ENCODE results near the gene POLR1H.
A peak's percentile ranks its signal among the peaks of the same experiment; 100 is the strongest.

The POLR1H gene

DNA sequence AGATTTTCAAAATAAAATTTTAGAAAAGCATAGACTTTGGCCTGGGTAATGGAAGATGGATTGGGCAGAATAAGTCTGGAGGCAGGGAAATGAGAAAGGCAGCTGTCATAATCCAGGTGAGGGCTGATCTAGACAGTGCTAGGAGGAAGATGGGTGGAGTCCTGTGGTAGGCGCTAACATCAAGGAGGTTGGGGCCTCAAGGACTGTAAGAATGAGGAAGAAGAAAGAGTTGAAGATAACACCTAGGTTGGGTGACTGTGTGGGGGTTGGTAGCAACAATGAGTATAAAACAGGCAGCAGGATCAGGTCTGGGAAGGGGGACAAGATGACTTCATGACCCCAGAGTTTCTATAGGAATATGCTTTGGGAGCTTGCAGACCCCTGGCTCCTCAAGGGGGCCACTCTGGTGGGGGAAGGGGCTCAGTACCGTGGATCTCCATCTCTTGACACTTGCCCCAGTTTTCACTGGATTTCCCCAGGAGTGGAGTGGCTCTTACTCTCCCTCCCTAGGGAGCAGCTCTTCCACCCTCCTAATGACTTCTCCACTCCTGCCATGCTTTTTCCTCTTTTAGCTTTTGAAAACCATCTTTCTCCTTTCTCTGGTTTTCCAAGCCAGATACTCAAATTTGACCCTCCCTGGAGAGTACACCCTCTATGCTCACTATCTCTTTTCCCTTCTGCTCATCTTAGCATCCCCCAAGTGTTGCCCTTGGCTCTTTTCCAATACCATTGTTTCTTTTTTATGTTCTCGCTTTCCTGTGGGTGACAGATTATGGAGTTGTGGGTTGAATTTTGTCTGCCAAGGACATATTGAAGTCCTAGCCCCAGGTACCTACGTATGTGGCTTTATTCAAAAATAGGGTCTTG lies 37.1 kb downstream of the POLR1H start:
- no peak for DNase-seq

DNA sequence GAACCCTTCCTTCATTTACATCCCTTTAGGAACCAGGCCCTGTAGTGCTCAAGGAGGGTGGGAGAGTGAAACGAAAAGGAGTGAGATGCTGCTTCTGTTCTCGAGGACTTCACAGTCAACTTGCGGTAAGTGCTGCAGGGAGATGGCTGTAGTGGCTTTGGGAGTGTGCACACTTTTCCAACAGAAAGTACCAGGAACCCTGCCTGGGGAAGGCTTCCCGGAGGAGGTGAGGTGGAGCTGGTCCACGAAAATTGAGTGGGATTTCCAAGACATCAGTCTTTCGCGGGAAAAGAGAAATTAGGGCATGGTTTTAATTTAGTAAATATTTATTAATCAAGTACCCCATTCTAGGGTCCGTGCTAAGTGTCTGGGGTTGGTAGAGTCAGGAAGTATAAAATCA lies 39.1 kb downstream of the POLR1H start:
- DNase-seq = no peak

DNA sequence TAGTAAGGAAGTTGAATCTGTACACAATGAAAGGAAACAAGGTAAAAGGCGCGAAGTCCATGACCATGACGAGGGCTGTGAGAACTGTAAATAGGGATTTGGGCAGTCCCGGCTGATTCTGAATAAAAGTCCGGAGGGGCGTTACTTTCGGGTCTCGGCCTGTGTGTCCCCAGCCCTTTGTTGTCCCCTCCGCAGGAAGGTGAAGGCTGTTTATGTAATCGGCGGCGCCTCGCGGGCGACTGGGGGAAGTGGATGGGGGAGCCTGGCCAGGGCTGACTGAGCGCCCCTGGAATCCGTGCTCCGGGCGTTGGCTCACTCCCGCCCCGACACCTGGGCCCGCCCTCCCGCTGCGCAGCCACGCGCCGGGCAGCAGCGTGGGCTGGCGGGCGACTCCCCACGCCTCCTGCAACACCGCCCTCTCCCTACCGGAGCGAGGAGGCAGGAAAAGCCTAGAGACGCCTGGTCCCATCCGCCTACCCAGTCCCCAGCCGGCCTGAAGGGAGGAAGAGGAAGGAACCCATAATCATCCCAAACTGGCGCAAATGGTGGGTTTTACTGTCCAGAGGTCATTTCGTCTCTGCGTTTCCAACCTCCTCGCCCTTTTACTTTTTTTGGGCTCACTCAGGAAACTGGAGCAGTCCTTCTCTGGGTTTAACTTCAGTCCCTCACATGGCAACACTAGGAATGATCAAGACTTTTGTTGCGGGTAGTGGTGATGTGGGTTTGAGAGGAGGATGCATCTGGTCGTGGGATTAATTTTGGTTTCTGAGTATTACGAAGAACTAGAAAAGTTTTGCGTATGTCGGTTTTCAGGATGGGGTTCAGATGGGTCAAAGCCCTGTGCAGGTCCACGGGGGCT lies 39.7 kb downstream of the POLR1H start:
- DNase-seq = no peak

DNA sequence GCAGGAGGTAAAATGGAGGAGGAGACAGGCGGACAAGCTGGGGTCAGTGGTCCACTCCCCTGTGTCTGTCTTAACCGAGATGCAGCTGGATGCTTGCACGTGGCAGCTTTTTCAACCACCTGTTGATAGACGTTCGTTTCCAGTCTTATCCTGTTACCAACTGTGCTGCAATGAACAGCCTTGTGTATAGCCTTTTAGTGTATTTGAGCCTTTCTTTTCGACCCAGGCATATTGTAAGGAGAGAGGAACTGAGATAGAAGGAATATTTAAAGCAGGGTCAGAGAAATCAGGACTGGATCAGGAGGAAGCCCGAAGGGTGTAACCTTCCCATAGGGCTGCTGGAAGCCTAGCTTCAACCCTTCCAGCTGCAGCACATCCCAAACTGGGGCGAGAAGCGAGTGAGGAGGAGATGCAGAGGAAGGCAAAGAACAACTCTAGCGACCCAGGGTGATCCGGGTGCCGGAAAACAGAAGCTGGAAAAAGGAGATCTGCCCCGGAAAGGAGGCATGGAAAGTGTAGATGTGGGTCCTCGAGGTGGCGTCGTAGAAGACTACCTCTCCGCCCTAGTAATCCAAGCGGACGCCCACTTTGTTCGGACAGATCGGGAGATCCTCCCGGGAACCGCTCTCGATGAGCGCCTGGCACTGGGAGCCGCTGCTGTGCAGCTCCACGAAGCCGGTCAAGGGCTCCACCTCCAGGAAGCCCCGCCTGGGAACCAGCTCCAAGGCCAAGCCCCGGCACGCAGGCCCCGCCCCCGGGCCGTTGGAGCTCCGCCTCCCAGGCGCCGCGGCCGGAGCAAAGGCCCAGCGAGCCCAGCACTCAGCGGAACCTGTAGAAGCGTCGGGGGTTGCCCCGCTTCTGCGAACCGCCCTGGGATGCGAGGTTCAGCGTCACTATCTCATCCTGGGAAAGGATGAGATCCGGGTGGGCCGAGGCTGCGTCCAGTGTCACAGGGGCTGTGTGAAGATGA lies 40.7 kb downstream of the POLR1H start:
- peak; percentile 82 for DNase-seq

DNA sequence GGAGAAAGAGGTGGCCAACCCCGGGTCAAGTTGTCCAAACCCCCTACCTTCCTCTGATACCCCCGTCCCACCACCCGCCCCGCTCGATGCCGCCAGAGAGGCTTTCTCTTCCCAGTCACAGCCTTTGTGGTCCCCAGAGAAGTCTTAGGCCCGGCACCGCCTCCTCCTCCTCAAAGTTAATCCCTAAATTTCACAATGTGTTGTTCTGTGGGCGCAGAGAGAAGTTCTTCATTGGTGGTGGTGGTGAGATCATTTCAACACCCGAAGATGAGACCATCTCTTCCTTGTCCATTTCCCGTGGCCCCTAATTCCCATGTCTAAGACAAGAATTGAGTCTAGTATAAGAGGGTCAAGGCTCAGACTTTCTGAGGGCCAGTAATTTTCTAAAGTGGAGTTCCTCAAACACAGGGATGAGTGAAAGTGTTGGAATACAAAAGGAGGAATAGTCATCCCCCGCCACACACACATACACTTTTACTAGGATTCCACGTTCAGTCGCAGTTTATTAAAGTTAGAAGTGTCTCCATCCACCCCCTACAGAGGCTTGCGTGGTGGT lies 41.4 kb downstream of the POLR1H start:
- peak; percentile 55 for DNase-seq

DNA sequence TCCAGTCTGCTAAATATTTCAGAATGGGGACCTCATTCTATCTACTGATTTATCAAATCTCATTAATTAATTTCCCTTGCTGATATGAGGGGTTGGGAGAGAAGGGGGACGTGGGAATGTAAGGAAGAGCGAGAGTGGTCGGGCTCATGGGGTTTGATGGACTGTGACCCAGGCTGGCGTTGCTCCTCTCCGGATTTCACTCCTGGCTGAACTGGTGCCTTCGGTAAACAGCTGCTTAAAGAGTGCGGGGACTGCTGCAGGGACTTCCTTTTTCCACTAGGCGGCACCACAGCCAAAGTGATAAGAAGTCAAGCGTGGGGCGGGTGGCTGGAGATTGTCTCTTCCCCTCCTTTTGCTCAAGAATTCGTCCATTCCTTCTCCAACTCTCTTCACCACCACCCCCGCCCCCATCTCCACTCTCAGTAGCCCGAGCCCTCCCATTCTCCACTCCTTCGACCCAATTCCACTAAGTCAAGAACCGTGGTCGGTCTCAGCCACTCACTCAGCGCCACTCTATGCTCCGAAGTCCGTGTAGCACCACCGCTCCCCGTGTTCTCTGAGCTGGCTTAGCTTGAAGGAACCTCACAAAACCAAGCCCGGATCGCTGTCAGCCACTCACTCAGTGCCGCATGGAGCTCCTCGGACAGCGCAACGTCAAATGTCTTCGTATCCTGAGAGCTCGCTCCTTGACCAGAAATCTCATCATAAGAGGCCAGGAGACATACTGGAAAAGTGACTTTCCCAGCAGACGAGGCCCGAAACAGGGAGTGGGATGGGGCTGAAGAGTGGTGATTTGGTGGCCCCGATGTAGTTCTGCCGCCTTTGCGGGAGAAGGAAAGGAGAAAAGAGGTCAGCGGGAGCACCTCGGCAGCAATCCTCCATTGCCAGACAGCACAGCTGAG lies 42.2 kb downstream of the POLR1H start:
- DNase-seq = peak; percentile 86

DNA sequence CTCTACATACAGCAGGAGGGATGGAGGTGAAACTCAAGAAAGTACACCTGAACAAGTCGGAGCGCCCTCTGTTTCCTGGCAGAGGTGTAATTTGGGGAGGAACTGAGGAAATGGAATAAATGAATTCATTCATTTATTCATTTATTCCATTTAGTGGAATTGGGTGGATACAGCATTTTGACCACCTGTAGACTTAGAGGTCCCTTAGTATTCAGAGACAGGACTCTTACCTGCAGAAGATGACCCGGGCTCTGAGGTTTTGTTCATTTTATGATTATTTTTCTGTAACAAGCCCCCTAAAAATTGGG lies 42.8 kb downstream of the POLR1H start:
- no peak for DNase-seq

DNA sequence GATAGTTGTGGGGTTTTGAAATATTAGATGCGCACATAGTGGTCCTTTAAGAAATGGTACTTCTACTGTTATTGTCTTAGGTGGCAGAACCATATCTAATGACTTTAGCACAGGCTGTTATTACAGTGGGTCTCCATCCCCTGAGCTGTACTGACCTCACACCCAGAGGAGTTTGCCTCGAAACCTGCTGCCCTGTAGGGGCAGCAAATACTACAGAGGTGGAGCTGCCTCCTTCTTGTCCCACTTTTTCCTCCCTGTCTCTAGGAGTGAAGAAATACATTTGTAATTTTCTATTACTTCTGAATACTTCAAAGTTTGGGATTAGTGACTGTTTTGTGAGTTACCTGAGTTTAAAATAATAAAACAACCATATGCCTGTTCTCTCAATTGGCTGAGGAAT lies 43.6 kb downstream of the POLR1H start:
- no peak for DNase-seq

DNA sequence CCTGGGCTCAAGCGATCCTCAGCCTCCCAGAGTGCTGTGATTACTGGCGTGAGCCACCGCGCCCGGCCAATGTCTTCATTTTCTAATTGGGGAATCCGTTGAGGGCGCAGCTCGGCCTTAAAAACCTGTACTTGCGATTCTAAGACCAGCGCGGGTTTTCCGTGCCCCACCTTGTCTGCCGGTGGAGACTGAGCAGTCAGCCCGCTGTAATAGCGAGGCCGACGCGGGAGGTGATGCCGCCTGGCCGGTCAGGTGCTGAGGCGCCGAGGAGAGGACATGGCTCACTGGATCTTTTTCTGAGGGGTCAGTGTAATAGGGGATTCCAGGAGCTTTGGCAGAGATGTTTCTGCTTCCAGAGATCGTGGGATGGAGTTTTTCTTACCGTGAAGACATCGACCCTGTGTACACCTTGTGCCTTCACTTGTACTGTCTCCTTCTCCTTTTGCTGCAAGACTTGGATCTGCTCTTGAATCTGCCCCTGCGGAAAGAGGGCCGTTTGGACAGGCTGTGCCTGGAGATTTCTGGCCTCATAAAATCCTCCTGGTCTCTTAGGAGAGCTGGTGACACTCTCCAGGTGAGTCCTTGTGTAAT lies 50.3 kb downstream of the POLR1H start:
- DNase-seq = no peak

DNA sequence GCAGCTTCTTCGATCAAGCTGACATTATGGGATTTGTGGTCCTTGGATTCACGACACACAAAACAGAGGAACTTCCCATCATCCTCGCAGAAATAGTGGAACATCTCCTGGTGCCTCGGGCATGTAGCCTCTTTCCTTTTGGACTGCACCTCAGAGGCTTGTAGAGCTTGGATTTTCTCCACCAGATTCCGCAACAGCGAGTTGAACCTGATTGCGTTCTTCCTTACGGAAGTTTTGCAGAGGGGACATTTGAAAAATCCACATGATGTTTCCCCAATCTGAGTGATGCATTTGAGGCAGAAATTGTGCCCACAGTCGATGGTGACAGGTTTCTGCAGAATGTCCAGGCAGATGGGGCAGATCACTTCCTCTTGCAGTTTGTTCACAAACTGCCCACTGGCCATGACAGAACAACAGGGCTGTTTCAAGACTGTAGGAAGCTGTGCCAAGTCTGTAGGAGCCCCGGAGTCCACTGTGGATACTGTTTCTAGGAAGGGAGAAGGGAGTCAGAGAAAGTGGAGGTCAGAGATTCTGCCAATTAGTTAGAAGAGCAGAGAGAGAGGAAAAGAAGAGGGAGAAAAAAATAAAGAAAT lies 51.4 kb downstream of the POLR1H start:
- DNase-seq = no peak

DNA sequence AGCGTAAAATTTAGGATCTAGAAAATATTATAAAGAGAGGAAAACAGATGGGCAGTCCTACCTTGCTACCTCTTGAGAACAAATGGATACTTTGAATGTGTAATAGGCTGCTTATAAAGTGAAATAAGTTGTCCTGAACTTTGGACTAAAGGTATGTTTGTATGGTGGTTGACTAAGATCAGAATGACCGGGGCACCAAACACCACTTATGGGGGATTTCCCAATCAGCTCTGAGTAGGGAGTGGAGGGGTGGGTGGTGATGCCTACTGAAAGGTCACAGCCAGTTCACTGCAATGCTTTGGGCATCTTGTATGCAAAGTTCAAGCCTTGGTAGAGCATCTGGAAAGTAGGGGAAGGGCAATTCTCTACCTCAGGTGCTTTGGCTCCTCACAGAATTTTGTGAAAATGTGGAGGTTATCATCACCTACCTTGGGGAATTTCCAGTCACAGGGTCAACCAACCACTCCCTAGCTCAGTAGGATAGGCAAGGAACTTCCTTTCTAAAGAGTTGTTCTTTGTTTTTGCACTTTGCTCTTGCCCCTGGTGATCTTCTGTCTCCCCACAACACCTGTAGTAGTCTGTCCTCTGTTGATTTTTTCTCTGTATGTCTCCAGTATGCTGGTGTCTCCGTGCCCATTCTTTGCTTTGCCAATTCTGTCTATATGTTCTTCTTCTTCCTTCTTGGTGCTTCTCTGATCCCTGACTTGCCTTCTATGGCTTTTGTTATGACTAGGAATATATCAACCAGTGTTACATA lies 52.1 kb downstream of the POLR1H start, which contains the start of gene TRIM31:
TSS of gene TRIM31 (minus strand) at position 88 of the 757 bp plus-strand sequence. CDS start 285 bp downstream, outside the sequence.
- no peak for DNase-seq

DNA sequence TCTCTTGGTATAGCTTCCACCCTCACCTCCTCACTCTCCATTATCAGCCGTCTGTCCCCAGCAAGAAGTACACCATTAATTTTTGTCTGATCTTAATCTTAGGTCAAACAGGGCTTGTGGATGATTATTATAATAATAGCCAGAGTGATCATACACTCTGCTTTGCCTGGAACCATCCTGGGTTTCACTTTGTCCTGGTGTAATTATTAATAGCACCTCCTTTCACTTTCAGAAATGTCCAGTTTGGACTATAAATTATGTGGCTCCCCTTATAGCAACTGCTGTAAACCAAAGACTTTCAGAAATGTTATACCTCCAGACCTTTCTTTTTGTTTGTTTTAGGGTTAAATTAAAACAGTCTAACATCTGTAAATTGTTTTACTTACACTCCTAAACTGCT lies 52.8 kb downstream of the POLR1H start:
- DNase-seq = no peak

Measured in fibroblast of skin of right biceps (primary cell).